GM13977 (cell line): ENCODE measurements around the gene RHOJ.

ENCODE experiments used
- DNase-seq: peaks from one replicate; pipeline ENCODE4 v3.0.0; 2012; ENCODE audit warnings: low spot score
- CTCF ChIP-seq: IDR thresholded peaks from 2 replicates; pipeline ENCODE4 v1.5.1; 2012; ENCODE audit warnings: mild to moderate bottlenecking, control low read depth; ENCODE audit not compliant: insufficient read depth; ENCODE audit errors: extremely low read depth, missing control alignments
- in situ Hi-C: fragments of 300-500 bp; cut with MboI; formaldehyde crosslinking; loops from one replicate; pipeline ENCODE4 v1.12.0; 2022; ENCODE audit warnings: low sequenced_read_pairs, low pct_unique_long_range_greater_than_20kb, mixed read lengths, inconsistent platforms; ENCODE audit not compliant: unreplicated experiment

The RHOJ gene

DNA sequence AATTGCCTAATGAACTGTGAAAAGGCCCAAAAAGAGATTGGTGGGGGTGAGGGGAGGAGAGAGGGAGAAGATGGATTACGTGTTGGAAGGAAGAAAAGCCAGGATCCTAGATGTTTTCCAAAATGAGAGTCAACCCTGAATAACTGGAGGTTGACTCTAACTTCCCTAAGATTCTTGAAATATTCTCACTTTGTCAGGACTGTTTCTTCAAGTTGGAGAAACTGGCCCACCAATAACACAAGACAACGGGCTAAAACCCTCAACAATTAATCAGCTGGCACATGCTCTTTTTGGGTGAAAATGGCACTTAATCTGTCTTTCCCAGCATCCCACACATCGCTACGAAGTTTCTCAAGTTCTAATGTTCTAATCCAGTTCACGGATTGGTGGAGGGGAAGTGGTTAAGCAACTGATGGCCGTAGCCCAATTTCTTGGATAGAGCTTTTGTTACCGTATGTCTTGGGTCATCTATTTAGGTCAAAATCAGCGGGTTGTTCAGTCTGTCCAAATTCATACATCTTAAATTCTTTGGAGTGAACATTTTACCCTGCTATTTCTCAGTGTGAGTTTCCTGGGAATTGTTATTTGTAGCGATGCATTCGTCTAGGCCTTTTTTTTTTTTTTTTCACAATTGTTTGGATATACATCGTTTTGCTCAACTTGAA lies 65.5 kb downstream of the RHOJ start:
- in situ Hi-C loops: loop anchor here (10.0 kb wide), 1 partner anchor 1095 kb away; no protein-coding TSS in a partner anchor
- DNase-seq: no peak
- TF ChIP-seq CTCF: no peak

GRCh38 chr14:63273129-63273528 lies 68.9 kb downstream of the RHOJ start:
- in situ Hi-C loops: loop anchor here (10.0 kb wide), 1 partner anchor 1098 kb away; no protein-coding TSS in a partner anchor
- TF ChIP-seq CTCF: no peak
- DNase-seq: no peak

- in situ Hi-C loops: loop anchor here (10.0 kb wide), 1 partner anchor 1099 kb away; no protein-coding TSS in a partner anchor
Observed at GRCh38 chr14:63273717-63274655, 69.7 kb downstream of the RHOJ start.

DNA sequence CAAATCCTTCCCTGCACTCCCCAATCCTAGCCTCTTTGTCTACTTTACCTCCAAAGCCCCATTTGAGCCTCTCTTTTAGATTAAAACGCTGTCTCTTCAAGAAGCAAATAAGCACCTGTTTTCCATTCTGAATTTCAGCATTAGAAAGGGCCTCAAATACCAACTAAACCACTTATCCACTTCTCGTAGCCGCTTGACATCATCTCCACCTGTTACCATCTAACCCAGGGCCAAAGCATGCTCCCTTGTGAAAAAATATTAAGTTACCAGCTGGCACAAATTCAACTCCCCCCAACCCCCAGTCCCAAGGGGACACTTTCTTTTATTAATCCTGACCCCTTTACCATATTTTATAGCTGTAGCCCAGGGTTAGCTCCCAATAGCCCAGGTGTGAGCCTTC lies 71.4 kb downstream of the RHOJ start:
- in situ Hi-C loops: loop anchor here (10.0 kb wide), 1 partner anchor 1101 kb away; no protein-coding TSS in a partner anchor
- TF ChIP-seq CTCF: no peak
- no peak for DNase-seq

More at GRCh38 chr14:63273717-63274655, 69.7 kb downstream of the RHOJ start:
- no peak for TF ChIP-seq CTCF
- DNase-seq: no peak

- no peak for TF ChIP-seq CTCF
- in situ Hi-C loops: loop anchor here (10.0 kb wide), 1 partner anchor 1101 kb away; no protein-coding TSS in a partner anchor
- no peak for DNase-seq
Observed at GRCh38 chr14:63276016-63276415, 71.8 kb downstream of the RHOJ start.

GRCh38 chr14:63276492-63277342 lies 72.5 kb downstream of the RHOJ start:
- in situ Hi-C loops: loop anchor here (10.0 kb wide), 1 partner anchor 1102 kb away; no protein-coding TSS in a partner anchor
- DNase-seq: peak; percentile 53
- TF ChIP-seq CTCF: peak; percentile 76
